8988T (cell line): Measurements from ENCODE around the gene METTL15.
"Not testable (repeated sequence)": the region's sequence is repeated elsewhere in the genome, so short reads cannot be mapped to it uniquely, and the experiment has no call there.

Experiments used
- DNase-seq: peaks from one replicate; pipeline ENCODE4 v3.0.0; 2011

METTL15 gene

DNA sequence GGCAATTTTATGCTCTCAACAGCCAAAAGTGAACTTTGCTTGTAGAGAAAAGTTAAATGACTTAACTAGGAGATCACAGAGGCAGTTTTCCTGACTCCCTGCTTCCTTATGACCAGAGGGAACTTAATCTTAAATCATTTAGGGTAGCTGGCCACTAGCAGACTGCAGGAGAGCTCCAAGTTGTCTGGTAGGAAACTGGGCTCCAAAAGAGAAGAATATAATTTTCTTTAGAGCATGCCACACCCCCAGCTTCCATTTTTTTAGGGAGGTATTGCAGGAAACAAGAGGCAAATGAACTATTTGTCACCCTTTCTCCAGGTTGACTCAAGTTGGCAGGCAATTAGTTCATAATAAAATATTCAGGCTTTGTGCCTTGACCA, 2.6 kb downstream of the METTL15 start:
- DNase-seq: no peak

DNA sequence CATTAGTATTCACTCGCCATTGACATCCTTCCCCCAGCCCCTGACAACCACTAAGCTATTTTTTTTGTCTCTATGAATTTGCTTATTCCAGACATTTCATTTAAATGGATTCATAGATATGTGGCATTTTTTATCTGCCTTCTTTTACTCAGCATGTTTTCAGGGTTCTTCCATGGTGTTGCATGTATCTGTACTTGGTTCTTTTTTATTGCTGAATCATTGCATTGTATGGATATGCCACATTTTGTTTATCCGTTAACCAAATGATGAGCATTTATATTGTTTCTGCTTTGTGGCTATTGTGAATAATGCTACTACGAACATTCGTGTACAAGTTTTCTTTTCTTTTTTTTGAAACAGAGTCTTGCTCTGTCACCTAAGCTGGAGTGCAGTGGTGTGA, 5.9 kb downstream of the METTL15 start:
- no peak for DNase-seq

DNA sequence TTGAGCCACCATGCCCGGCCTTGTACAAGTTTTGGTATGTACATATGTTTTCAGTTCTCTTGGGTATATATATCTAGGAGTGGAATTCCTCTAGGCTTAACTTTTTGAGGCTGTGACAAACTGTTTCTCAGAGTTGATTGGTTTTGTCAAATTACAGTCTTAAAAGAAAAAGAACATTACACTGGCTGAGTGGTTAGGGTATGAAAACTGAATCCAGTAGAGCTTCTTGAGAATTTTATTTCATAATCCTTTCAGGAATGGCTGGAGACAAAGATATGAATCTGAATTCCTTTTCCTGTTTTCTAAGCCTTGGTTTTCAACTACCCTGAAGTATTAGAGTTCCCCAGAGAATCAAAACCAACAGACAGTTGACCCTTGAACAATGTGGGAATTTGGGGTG, 6.5 kb downstream of the METTL15 start:
- DNase-seq: no peak

DNA sequence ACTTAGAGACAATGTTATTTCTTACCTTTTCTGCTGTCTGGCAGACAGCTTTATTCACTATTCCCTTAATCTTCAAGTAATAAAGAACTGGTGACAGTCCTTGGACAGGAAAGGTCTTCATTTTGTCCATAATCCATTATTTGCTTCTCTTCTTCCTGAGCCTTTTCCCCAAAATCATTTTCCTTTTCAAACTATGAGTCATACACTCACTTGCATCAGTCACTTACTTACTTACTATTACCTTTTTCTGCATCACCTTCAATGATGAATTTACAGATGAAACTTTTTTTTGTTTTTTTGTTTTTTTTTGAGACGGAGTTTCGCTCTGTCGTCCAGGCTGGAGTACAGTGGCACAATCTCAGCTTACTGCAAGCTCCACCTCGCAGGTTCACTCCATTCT, 9.5 kb downstream of the METTL15 start:
- DNase-seq: no peak

DNA sequence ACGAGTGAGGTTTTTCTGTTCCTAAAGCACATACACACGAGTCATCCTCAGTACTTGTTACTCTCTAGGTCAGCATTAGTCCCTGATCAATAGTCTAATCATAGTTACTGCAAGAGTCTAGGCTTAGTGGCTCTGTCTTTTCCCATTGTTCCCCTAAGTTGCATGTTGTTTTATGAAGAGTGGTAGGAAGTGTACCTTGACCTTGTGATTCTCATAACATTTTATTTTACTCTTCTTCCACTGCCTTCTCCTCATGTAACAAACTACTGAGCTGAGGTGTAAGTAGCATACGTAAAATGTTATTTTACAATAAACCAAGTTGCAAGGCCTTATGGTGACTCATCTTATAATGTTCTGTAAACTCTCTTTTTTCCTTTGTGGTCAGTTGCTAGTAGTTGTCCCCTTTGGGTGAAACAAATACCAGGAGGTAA, 15.0 kb downstream of the METTL15 start:
- no peak for DNase-seq

DNA sequence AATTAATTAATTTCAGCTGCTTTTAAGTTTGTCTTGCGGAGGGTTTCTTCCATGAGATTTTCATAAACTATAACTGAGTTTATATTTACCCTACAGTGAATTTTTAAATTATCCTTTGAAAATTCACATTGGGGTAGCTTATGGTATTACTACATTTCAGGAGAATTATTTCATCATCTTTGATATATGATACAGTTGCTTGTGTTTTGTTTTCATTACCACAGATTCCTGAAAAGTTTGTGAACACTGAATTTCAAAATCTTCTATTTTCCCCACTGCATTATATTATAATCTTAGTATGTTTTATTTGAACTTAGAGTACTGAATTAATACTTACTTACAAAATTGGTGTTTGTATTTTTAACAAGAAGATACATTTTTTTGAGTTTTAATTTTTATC, 24.4 kb downstream of the METTL15 start:
- DNase-seq: no peak

DNA sequence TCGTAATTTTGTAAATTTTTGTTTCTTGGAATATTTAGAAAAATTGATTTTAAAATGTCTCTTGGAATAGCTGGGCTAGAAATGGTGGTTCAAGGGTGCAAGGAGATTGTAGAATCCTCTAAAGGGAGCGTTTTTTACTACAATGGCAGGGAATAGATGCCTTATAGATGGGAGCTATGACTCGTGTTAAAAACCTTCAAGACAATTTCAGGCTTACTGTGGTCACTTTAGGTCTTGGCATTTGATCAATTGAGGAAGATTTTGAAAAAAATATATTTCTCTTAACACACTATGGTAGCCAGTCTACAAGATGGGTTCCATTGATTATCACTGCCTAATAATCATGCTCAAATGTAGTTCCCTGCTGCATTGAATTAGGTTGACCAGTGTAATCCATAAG, 25.0 kb downstream of the METTL15 start:
- no peak for DNase-seq

DNA sequence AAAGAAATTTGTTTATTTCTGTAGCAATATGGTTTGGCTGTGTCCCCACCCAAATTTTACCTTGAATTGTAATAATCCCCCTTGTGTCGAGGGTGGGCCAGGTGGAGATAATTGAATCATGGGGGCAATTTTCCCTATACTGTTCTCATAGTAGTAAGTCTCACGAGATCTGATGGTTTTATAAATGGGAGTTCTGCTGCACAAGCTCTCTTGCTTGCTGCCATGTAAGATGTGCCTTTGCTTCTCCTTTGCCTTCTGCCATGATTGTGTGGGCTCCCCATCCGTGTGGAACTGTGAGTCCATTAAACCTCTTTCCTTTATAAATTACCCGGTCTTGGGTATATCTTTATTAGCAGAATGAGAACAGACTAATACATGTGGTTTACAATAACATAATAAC, 28.0 kb downstream of the METTL15 start:
- not testable (repeated sequence) for DNase-seq

DNA sequence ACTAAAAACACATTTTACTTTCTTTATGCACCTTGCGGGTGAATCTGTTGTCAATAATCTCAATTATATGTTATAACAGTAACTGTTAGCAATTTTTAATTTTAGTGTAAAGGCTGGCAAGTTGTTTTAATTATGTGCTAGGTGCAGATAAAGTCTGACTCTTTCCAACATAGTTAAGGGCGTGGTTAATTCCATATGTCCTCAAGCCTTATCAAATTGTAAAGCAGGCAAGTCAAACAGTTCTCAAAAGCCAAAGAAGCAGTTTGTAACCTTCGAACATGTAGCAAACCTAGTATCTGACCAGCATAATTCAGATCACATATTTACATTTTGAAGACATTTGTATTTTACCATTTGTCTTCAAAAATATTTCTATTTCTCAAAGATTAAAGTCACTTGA, 29.2 kb downstream of the METTL15 start:
- DNase-seq: no peak

DNA sequence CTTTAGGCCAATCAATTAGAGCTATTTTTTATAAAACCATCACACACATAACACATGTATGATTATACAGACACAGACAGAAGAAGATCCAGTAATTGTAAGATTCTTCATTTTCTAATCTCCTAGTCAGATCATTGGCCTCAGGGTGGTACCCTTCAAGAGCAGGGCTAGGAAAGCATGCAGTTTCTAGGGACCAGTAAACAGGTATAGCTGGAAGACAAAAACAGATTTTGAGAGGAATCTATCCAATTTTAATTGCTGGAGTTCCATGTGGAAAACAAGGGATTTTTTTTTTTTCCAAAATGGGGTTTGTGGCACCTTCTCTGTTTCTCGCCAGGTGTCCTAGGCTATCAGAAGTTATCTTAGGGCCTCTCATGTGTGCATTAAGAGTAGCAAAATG, 29.6 kb downstream of the METTL15 start:
- DNase-seq: no peak

DNA sequence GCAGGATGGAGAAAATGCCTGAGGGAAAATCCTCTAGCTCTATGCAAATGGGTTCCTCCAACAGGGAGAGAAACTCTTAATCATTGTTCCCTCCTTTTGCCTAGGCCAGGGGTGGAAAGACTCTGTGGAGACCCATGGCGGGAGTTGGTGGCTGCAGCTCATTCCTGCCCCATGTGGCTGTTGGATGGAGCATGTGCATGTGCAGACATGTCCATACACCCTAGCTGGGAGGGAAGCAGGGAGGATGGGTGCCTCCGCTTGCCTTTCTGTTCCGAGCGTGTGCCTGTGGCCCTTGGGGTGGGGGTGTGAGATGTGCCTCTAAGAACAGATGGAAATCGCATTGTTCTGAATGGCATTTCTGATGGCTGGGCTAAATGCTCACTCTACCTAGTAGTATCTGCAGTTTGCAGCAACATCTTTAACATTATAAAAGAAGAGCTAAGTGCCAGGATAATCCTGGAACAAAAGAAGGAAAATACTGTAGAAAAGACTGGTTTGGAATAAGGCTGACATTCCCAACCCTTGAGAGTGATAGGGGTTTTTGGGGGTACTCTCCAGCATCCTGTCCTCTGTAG, 31.7 kb downstream of the METTL15 start:
- DNase-seq: no peak

DNA sequence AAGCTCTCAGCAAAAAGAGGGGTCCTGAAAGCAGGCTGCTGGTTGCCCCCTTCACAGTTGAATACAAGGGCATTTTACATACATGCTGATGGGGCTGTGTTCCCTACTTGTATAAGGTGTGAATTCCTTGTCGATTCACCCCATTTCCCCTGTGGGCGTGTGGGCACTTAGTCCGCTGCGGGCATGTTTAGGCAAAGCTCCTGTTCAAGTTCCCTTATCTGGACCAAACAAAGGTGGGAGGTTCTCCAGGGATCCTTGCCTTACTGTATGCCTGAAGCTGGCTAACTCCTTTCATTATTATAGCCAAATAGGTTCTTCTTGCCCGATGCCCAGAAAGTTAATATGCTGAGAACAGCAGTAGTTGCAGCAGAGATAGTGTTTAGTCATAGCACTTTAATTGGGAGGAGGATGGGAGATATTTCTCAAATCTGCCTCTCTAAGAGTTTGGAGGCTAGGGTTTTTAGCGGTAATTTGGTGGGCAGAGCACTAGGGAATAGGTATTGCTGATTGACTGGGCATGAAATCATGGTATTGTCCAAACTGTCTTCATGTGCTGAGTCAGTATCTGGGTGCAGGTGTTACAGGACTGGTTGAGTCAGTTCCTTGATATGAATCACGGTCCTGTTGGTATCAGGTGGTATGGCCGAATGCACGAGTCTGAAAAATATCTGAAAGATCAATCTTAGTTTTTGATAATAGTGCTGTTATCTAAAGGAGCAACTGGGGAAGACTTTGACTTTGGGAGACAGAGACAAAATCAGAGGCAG, 32.7 kb downstream of the METTL15 start:
- no peak for DNase-seq

DNA sequence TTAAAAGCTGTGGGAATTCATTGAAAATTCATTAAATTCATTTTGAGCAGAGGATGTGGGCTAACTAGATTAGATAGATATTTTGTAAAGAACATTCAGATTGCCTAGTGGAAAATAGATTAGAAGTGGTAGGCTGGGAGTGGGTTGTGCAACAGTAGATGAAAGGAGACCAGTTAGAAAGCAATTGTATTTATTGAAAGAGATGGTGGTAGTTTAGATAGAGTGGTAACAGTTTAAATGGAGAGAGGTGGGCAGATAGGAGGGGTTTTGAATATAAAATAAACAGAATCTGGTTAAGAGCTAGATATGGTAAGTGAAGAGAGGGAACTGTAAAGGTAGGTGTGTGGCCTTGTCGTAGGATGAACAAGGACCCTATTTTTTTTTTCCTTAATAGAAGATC, 34.5 kb downstream of the METTL15 start:
- DNase-seq: no peak

DNA sequence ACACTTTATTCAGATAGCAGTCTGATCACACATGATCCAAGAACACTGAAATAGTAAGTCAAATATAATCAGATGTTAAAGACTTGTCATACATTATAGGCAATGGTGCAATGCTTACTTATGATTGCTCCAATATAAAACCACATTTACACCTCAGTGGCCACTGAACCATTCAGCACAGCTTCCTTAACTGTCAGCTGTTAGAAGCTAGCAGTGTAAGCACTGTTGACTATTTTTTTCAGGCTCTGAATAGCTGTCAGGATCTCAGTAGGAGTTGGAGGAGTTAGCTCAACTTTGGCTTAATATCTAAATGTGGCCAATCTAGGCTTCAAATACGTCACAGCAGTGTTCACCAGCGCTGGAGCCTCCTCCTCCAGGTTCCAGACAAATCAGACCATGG, 36.6 kb downstream of the METTL15 start:
- no peak for DNase-seq

DNA sequence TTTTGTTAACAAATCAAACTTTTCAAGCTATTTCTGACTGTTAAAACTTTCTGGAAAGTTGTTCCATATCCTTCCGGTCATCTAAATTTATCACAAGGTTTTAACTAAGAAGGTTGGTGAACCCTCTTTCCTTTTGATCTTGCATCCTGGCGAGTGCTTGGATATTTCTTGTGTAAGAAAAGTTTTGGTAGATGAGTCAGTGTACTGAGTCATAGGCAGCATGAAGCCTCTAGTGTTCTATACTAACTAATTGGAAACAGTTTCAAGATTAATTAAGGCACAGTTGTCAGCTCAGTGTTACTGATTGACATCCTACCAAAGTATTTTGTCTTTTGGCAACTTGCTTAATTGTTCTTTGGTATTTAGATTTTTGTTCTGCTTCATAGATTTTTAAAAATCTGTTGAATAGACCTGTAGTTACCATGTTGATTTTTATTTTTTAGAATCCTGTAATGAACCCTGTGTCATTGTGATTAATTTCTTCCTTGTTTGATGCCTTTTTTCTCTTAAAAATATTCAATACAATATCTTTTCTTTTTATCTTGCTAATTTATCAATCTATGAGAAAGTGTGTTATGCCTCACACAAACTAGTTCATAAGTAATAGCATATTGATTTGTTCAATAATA, 38.0 kb downstream of the METTL15 start:
- DNase-seq: no peak

DNA sequence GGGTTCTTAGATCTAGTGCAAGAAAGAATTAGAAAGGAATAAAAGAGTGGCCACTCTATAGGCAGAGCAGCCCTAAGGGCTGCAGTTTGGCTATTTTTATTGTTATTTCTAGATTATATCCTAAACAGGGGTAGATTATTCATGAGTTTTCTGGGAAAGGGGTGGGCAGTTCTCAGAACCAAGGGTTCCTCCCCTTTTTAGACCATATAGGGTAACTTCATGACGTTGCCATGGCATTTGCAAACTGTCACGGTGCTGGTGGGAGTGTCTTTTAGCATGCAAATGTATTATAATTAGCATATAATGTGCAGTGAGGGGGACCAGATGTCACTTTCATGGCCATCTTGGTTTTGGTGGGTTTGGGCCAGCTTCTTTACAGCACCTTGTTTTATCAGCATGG, 44.6 kb downstream of the METTL15 start:
- DNase-seq: no peak

DNA sequence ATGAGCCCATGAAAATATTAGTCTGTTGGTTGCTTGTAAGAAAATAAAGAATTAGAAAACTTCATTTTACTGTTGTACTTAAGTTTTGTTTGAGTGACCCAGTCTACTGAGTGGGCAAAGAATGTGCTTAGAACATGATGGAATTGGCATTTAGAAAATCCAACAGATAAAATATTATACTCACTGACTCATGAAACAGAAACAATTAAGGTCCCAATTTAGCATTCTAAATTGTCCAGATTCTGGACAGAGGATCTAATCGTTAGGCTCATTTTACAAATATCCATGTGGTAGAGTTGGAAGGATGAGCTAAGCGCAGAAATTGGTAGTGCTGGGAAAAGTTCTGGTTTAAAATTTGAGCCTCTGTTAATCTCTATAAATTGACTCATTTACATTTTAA, 45.4 kb downstream of the METTL15 start:
- DNase-seq: no peak

DNA sequence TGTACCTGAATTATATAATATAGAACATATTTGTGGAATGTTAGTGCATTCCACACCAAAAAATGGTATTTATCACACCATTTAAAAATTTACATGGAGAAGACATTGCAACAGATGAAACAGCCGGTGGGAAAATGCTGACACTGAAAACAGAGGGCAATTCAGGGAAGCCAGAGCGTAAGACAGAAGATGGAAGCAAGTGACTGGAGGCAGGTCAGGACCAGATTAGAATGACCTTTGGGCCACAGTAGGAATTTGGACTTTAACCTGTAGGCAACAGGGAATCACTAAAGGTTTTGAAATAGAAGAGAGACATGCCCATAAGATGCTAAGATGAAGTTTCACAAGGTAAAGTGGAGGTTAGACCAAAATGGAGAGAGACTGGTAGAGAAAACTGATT, 60.5 kb downstream of the METTL15 start:
- no peak for DNase-seq

DNA sequence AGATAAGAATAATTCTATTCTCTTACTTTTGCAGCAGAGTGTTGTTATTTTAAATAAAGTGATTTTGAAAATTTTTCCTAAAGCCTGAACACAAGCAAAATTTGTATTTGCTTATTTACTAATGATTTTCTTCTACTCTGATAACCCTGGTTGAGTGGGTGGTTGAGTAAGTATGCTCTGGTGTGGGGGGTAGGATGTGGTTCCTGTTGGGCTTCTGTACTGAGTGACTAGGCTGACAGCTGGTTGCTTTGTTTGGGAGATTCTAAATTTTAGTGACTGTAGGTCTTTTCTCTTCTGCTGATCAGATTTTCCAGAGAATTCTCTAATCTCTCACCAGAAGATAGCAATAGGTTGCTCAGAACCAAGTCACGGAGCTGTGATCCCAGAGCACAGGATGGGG, 61.6 kb downstream of the METTL15 start:
- DNase-seq: no peak

DNA sequence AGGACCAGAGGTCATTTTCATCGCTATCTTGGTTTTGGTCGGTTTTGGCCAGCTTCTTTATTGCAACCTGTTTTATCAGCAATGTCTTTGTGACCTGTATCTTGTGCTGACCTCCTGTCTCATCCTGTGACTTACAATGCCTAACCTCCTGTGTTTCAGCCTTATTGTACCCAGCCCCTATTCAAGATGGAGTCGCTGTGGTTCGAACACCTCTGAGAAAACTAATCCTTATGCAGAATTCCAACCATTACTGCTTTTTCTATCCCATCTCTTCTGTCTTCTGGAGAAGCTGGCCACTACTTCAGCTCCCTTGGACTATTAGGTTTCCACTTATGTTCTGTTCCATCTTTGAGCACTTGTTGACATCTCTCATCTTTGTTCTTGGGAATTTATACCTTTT, 62.6 kb downstream of the METTL15 start:
- DNase-seq: no peak

DNA sequence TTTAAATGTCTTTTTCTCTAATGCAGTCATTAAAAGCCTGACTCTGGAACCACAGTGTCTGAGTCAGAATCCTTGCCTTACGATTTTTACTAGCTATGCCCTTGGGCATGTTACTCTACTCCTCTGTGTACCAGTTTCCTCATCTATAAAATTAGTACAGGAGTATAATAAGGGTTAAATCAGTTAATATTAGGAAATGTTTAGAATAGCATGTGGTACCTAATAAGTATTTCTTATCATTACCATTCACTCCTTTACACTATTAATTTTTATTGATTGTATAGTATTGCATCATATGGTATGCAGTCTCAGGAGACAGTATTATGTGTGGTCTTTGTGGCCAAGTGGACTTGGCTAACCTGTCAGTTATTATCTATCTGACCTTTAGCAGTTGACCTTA, 68.2 kb downstream of the METTL15 start:
- no peak for DNase-seq

DNA sequence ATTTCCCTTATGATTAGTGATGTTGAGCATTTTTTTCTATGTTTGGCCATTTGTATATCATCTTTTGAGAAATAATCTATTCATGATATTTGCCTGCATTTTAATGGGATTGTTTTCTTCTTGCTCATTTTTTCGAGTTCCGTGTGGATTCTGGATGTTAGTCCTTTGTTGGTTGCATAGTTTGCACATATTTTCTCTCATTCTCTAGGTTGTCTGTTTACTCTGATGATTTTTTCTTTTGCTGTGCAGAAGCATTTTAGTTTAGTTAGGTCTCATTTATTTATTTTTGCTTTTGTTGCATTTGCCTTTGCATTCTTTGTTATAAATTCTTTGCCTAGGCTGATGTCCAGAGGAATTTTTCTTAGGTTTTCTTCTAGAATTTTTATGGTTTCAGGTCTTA, 87.3 kb downstream of the METTL15 start:
- DNase-seq: no peak

DNA sequence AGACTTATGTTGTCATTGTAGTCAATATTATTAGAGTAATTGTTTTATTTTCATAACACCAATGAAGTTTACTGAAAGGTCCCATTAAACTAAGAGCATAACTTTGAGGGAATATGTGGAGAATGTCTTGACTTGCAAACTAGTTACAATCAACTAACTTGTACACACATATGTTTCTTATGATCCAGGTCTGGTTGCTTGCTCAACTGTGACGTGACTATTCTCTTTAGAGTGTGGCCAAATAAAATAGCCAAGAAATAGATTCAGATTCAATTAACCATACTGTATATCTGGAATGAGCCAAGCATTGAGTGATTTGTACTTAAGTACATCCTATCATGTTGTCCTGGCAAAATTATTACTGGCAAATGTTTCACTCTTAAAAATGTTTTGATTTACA, 101.7 kb downstream of the METTL15 start:
- no peak for DNase-seq

DNA sequence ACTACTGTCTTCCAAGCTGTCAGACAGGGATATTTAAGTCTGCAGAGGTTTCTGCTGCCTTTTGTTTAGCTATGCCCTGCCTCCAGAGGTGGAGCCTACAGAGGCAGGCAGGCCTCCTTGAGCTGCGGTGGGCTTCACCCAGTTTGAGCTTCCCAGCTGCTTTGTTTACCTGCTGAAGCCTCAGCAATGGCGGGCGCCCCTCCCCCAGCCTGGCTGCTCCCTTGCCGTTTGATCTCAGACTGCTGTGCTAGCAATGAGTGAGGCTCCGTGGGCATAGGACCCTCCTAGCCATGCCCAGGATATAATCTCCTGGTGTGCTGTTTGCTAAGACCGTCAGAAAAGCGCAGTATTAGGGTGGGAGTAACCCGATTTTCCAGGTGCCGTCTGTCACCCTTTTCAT, 113.9 kb downstream of the METTL15 start:
- DNase-seq: not testable (repeated sequence)

DNA sequence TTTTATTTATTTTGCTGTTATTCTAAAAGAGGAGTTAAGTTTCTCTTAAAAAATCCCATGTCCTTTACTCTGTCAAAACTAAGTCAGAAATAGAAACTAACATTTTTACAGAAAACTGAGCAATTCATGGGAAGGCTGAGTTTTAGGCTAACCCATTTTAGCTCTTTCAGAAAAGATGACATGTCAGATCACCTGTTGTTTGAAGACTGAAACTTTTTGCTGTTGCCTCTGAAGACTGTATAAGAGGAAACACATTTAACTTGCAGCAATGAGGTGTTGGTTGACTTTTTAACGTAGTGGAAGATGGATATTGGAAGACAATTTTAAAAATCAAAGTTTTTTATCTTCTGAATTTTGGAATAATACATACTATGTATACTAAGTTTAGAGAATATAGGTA, 115.4 kb downstream of the METTL15 start:
- no peak for DNase-seq
